ENCODE measurements around the gene PRDM10. TPM values are rescaled to one million over a fixed set of nuclear protein-coding genes. Genes with fewer than 3 reads are reported as not detected.

The PRDM10 gene
- total and polyA plus RNA-seq, 8 donors: 1.7 to 148 (median 7.0) TPM

GRCh38 chr11:129928923-129929692, 73.5 kb downstream of the PRDM10 start:
- intact Hi-C loops (cut with DNase I; ENCODE audit: low total_unique reads): no loop called here
- 87 to 99% (median 95%) methylated on average over 3 of the region's 3 CpGs for WGBS, 5 donors
- H3K27ac ChIP-seq: no peak overlapping the region

GRCh38 chr11:129922674-129923073, 80.0 kb downstream of the PRDM10 start:
- intact Hi-C loops (cut with DNase I; ENCODE audit: low total_unique reads): loop anchor here (2.0 kb wide), 1 partner anchor 214 kb away; no protein-coding TSS in a partner anchor
- H3K4me3 ChIP-seq: no peak overlapping the region
- 93 to 98% (median 96%) methylated on average over 5 of the region's 5 CpGs for WGBS, 5 donors
- H3K36me3 ChIP-seq: peaks cover 3 to 60% (median 47%) of the 10 kb centered on the region in 4 donors
- no peaks in the 10 kb centered on the region for H3K4me1 ChIP-seq
- DNase-seq: no peak
- TF ChIP-seq POLR2A (IDR thresholded peaks at IDR 0.05): no peak
- TF ChIP-seq, protein P1, sequence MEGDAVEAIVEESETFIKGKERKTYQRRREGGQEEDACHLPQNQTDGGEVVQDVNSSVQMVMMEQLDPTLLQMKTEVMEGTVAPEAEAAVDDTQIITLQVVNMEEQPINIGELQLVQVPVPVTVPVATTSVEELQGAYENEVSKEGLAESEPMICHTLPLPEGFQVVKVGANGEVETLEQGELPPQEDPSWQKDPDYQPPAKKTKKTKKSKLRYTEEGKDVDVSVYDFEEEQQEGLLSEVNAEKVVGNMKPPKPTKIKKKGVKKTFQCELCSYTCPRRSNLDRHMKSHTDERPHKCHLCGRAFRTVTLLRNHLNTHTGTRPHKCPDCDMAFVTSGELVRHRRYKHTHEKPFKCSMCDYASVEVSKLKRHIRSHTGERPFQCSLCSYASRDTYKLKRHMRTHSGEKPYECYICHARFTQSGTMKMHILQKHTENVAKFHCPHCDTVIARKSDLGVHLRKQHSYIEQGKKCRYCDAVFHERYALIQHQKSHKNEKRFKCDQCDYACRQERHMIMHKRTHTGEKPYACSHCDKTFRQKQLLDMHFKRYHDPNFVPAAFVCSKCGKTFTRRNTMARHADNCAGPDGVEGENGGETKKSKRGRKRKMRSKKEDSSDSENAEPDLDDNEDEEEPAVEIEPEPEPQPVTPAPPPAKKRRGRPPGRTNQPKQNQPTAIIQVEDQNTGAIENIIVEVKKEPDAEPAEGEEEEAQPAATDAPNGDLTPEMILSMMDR (IDR thresholded peaks at IDR 0.05): no peak
- TF ChIP-seq POLR2AphosphoS5 (IDR thresholded peaks at IDR 0.05): no peak
- no peak for TF ChIP-seq EP300 (IDR thresholded peaks at IDR 0.05)
- no peaks in the 10 kb centered on the region for H3K27me3 ChIP-seq
- H3K27ac ChIP-seq: no peak overlapping the region
- no peaks in the 10 kb centered on the region for H3K9me3 ChIP-seq

More at GRCh38 chr11:129928923-129929692, 73.5 kb downstream of the PRDM10 start:
- Histone ChIP-seq H3K4me1 (no peaks in the 10 kb centered on the region), H3K9me3 (no peaks in the 10 kb centered on the region), H3K27me3 (no peaks in the 10 kb centered on the region), H3K4me3 (no peak overlapping the region), H3K36me3 (peaks cover 11 to 56% (median 50%) of the 10 kb centered on the region in 4 donors)
- TF ChIP-seq, protein P1 (IDR thresholded peaks at IDR 0.05): no peak
- TF ChIP-seq EP300 (IDR thresholded peaks at IDR 0.05): no peak
- TF ChIP-seq POLR2AphosphoS5 (IDR thresholded peaks at IDR 0.05): no peak
- DNase-seq: no peak

GRCh38 chr11:129918361-129918760, 84.3 kb downstream of the PRDM10 start:
- H3K36me3 ChIP-seq: peaks cover 27 to 82% (median 78%) of the 10 kb centered on the region in 4 donors
- H3K9me3 ChIP-seq: no peaks in the 10 kb centered on the region
- DNase-seq: no peak
- H3K27ac ChIP-seq: no peak overlapping the region
- H3K27me3 ChIP-seq: no peaks in the 10 kb centered on the region
- no peak overlapping the region for H3K4me3 ChIP-seq
- 94 to 96% (median 95%) methylated on average over 22 of the region's 22 CpGs for WGBS, 5 donors
- intact Hi-C loops (cut with DNase I; ENCODE audit: low total_unique reads): no loop called here
- TF ChIP-seq, protein P1 (IDR thresholded peaks at IDR 0.05): no peak
- TF ChIP-seq EP300 (IDR thresholded peaks at IDR 0.05) (no peak), POLR2AphosphoS5 (IDR thresholded peaks at IDR 0.05) (no peak), POLR2A (IDR thresholded peaks at IDR 0.05) (no peak)
- no peaks in the 10 kb centered on the region for H3K4me1 ChIP-seq

- Histone ChIP-seq H3K9me3 (no peaks in the 10 kb centered on the region), H3K4me1 (no peaks in the 10 kb centered on the region), H3K27me3 (no peaks in the 10 kb centered on the region), H3K36me3 (peaks cover 27 to 88% (median 80%) of the 10 kb centered on the region in 4 donors), H3K4me3 (no peak overlapping the region), H3K27ac (no peak overlapping the region)
- intact Hi-C loops (cut with DNase I; ENCODE audit: low total_unique reads): no loop called here
- TF ChIP-seq POLR2A (IDR thresholded peaks at IDR 0.05): no peak
- TF ChIP-seq POLR2AphosphoS5 (IDR thresholded peaks at IDR 0.05): no peak
- TF ChIP-seq, protein P1 (IDR thresholded peaks at IDR 0.05): no peak
- no peak for TF ChIP-seq EP300 (IDR thresholded peaks at IDR 0.05)
- WGBS, 5 donors: 79 to 93% (median 92%) methylated on average over 2 of the region's 2 CpGs
- DNase-seq: no peak
These were observed 85.4 kb downstream of the PRDM10 start for GRCh38 chr11:129917231-129917630.
